Mesendoderm (in vitro differentiated cells): ENCODE data around the gene AMIGO3.

Source experiments
- DNase-seq: peaks from one replicate; pipeline ENCODE4 v3.0.0; 2013
- H2AK5ac ChIP-seq: 2 replicates; pipeline ENCODE4 v1.6.1; 2013; ENCODE audit warnings: low read length, inconsistent platforms
- H2BK120ac ChIP-seq: 2 replicates; pipeline ENCODE4 v1.6.1; 2013; ENCODE audit warnings: low read depth, mild to moderate bottlenecking, low read length, moderate library complexity, mixed read lengths
- H2BK15ac ChIP-seq: replicated peaks from 2 replicates; pipeline ENCODE4 v1.6.1; 2013; ENCODE audit warnings: low read depth, mild to moderate bottlenecking, moderate library complexity
- H2BK5ac ChIP-seq: 2 replicates; pipeline ENCODE4 v1.6.1; 2013; ENCODE audit warnings: low read length, inconsistent platforms
- H3K18ac ChIP-seq: 2 replicates; pipeline ENCODE4 v1.6.1; 2013; ENCODE audit warnings: mild to moderate bottlenecking, low read length, mixed read lengths
- H3K23ac ChIP-seq: one replicate; pipeline ENCODE4 v1.6.1; 2013; ENCODE audit warnings: low read length
- H3K27ac ChIP-seq: 2 replicates; pipeline ENCODE4 v1.5.1; 2013; ENCODE audit warnings: low read depth, mild to moderate bottlenecking, inconsistent platforms, low read length, moderate library complexity
- H3K27me3 ChIP-seq: 2 replicates; pipeline ENCODE4 v1.6.1; 2013; ENCODE audit warnings: low read length, control low read depth, mild to moderate bottlenecking, inconsistent platforms; ENCODE audit not compliant: insufficient read depth, poor library complexity
- H3K36me3 ChIP-seq: 2 replicates; pipeline ENCODE4 v1.6.1; 2013; ENCODE audit warnings: low read length, inconsistent platforms; ENCODE audit not compliant: control insufficient read depth, insufficient read depth
- H3K4ac ChIP-seq: one replicate; pipeline ENCODE4 v1.6.1; 2013; ENCODE audit warnings: low read depth, mild to moderate bottlenecking, low read length, moderate library complexity
- H3K4me1 ChIP-seq: 2 replicates; pipeline ENCODE4 v1.6.1; 2013; ENCODE audit warnings: low read depth, low read length, inconsistent platforms; ENCODE audit not compliant: control insufficient read depth
- H3K4me2 ChIP-seq: 2 replicates; pipeline ENCODE4 v1.6.1; 2013; ENCODE audit warnings: low read length
- H3K4me3 ChIP-seq: 2 replicates; pipeline ENCODE4 v1.5.1; 2013; ENCODE audit warnings: mild to moderate bottlenecking, low read length
- H3K56ac ChIP-seq: one replicate; pipeline ENCODE4 v1.6.1; 2013; ENCODE audit warnings: low read length
- H3K79me1 ChIP-seq: 2 replicates; pipeline ENCODE4 v1.6.1; 2013; ENCODE audit warnings: low read length, inconsistent platforms
- H3K79me2 ChIP-seq: 2 replicates; pipeline ENCODE4 v1.6.1; 2013; ENCODE audit warnings: mild to moderate bottlenecking, low read length; ENCODE audit not compliant: control insufficient read depth, insufficient read depth
- H3K9ac ChIP-seq: 2 replicates; pipeline ENCODE4 v1.6.1; 2013; ENCODE audit warnings: low read length, inconsistent platforms
- H4K5ac ChIP-seq: one replicate; pipeline ENCODE4 v1.6.1; 2013; ENCODE audit warnings: low read length
- H4K8ac ChIP-seq: one replicate; pipeline ENCODE4 v1.6.1; 2013; ENCODE audit warnings: low read depth, mild to moderate bottlenecking, control low read depth, low read length, moderate library complexity
- WGBS: extraction: QIAGEN DNeasy Blood & Tissue Kit; methylation state at CpG from one replicate; pipeline ENCODE4 v1.1.7; 2013; ENCODE audit warnings: low lambda C conversion rate, missing lambda C conversion rate; ENCODE audit not compliant: insufficient coverage; ENCODE audit errors: extremely low coverage; 5-methylcytosine and 5-hydroxymethylcytosine counted together

The AMIGO3 gene

GRCh38 chr3:49729966-49730609 lies 10.6 kb upstream of the AMIGO3 start:
- Histone ChIP-seq H3K27ac (no peak overlapping the region), H3K18ac (no peak overlapping the region), H3K79me1 (no peaks in the 10 kb centered on the region), H3K27me3 (no peaks in the 10 kb centered on the region), H3K79me2 (no peaks in the 10 kb centered on the region), H2BK15ac (no peak overlapping the region), H4K8ac (no peak overlapping the region), H3K4me2 (no peak overlapping the region), H3K4me1 (no peaks in the 10 kb centered on the region), H2BK5ac (no peak overlapping the region), H2BK120ac (no peak overlapping the region), H3K4me3 (no peak overlapping the region), H3K23ac (no peak overlapping the region), H4K5ac (no peak overlapping the region), H3K4ac (no peak overlapping the region), H2AK5ac (no peak overlapping the region), H3K9ac (no peak overlapping the region), H3K36me3 (peaks cover 10% of the 10 kb centered on the region), H3K56ac (no peak overlapping the region)
- no CpG with 5 or more reads among the region's 4 CpGs for WGBS
- DNase-seq, result no peak

GRCh38 chr3:49727924-49728361 lies 8.5 kb upstream of the AMIGO3 start:
- H3K36me3 ChIP-seq, result peaks cover 8% of the 10 kb centered on the region
- no peak overlapping the region for H3K4ac ChIP-seq
- H3K79me2 ChIP-seq, result peaks cover 2% of the 10 kb centered on the region
- H3K4me1 ChIP-seq, result peaks cover 1% of the 10 kb centered on the region
- no peak overlapping the region for H3K56ac ChIP-seq
- H3K4me3 ChIP-seq, result no peak overlapping the region
- no peak overlapping the region for H3K18ac ChIP-seq
- no CpG with 5 or more reads among the region's 15 CpGs for WGBS
- no peak overlapping the region for H3K23ac ChIP-seq
- H3K4me2 ChIP-seq, result no peak overlapping the region
- H3K9ac ChIP-seq, result no peak overlapping the region
- H2BK120ac ChIP-seq, result no peak overlapping the region
- H3K79me1 ChIP-seq, result peaks cover 4% of the 10 kb centered on the region
- H3K27me3 ChIP-seq, result no peaks in the 10 kb centered on the region
- no peak overlapping the region for H2AK5ac ChIP-seq
- no peak overlapping the region for H3K27ac ChIP-seq
- H4K8ac ChIP-seq, result no peak overlapping the region
- no peak overlapping the region for H2BK15ac ChIP-seq
- DNase-seq, result no peak
- H4K5ac ChIP-seq, result no peak overlapping the region
- H2BK5ac ChIP-seq, result no peak overlapping the region

GRCh38 chr3:49727154-49727923 lies 7.9 kb upstream of the AMIGO3 start:
- H3K79me1 ChIP-seq, result peaks cover 10% of the 10 kb centered on the region
- no peak overlapping the region for H2BK15ac ChIP-seq
- H3K56ac ChIP-seq, result no peak overlapping the region
- H3K23ac ChIP-seq, result no peak overlapping the region
- H3K4me2 ChIP-seq, result no peak overlapping the region
- WGBS, result no CpG with 5 or more reads among the region's 19 CpGs
- H3K27me3 ChIP-seq, result no peaks in the 10 kb centered on the region
- no peak overlapping the region for H2BK120ac ChIP-seq
- no peak overlapping the region for H3K27ac ChIP-seq
- DNase-seq, result no peak
- peaks cover 5% of the 10 kb centered on the region for H3K36me3 ChIP-seq
- H2AK5ac ChIP-seq, result no peak overlapping the region
- H3K18ac ChIP-seq, result no peak overlapping the region
- H3K4me1 ChIP-seq, result peaks cover 4% of the 10 kb centered on the region
- no peak overlapping the region for H3K4me3 ChIP-seq
- no peak overlapping the region for H4K5ac ChIP-seq
- no peak overlapping the region for H3K9ac ChIP-seq
- H2BK5ac ChIP-seq, result no peak overlapping the region
- peaks cover 7% of the 10 kb centered on the region for H3K79me2 ChIP-seq
- no peak overlapping the region for H3K4ac ChIP-seq
- H4K8ac ChIP-seq, result no peak overlapping the region

GRCh38 chr3:49725906-49726681 lies 6.6 kb upstream of the AMIGO3 start:
- no peak overlapping the region for H3K56ac ChIP-seq
- peaks cover 4% of the 10 kb centered on the region for H3K4me1 ChIP-seq
- H3K4me3 ChIP-seq, result no peak overlapping the region
- H3K23ac ChIP-seq, result no peak overlapping the region
- no peak overlapping the region for H2AK5ac ChIP-seq
- no peak overlapping the region for H2BK120ac ChIP-seq
- no peaks in the 10 kb centered on the region for H3K27me3 ChIP-seq
- H4K5ac ChIP-seq, result no peak overlapping the region
- peaks cover 12% of the 10 kb centered on the region for H3K79me1 ChIP-seq
- no peak overlapping the region for H2BK5ac ChIP-seq
- H3K27ac ChIP-seq, result no peak overlapping the region
- no peak overlapping the region for H3K9ac ChIP-seq
- no peak overlapping the region for H2BK15ac ChIP-seq
- peaks cover 7% of the 10 kb centered on the region for H3K79me2 ChIP-seq
- H3K18ac ChIP-seq, result no peak overlapping the region
- no peak overlapping the region for H3K4ac ChIP-seq
- H3K4me2 ChIP-seq, result no peak overlapping the region
- no CpG with 5 or more reads among the region's 11 CpGs for WGBS
- no peak overlapping the region for H4K8ac ChIP-seq
- DNase-seq, result no peak
- H3K36me3 ChIP-seq, result peaks cover 7% of the 10 kb centered on the region

GRCh38 chr3:49724586-49724985 lies 5.1 kb upstream of the AMIGO3 start:
- Histone ChIP-seq H3K9ac (peak overlapping the region; percentile 96), H3K4me3 (no peak overlapping the region), H3K4me2 (peak overlapping the region; percentile 84), H3K4me1 (peaks cover 4% of the 10 kb centered on the region), H4K5ac (no peak overlapping the region), H4K8ac (no peak overlapping the region), H2BK15ac (no peak overlapping the region), H3K56ac (peak overlapping the region; percentile 96), H3K79me1 (peaks cover 12% of the 10 kb centered on the region), H2AK5ac (no peak overlapping the region), H3K23ac (no peak overlapping the region), H3K18ac (peak overlapping the region; percentile 13), H3K27me3 (no peaks in the 10 kb centered on the region), H3K4ac (peak overlapping the region; percentile 61), H2BK5ac (no peak overlapping the region), H3K36me3 (peaks cover 6% of the 10 kb centered on the region), H3K27ac (peak overlapping the region; percentile 21), H2BK120ac (no peak overlapping the region), H3K79me2 (peaks cover 7% of the 10 kb centered on the region)
- DNase-seq, result no peak
- whole genome bisulfite sequencing, result no CpG with 5 or more reads among the region's 6 CpGs
